Stimulated activated naive CD8-positive, alpha-beta T cell treated with anti-CD3 and anti-CD28 coated beads, Interleukin-15, Interleukin-2, amounts not matched to agents 100 ng/mL and 50 ng/mL, for 24 hours (primary cell): ENCODE results near the gene FRAT1.
A peak's percentile ranks its signal among the peaks of the same experiment; 100 is the strongest.

Experiments used
- H3K27ac Mint-ChIP-seq: one replicate; pipeline ENCODE4 v1.8.0; 2021; ENCODE audit warnings: mild to moderate bottlenecking, mixed read lengths
- H3K27me3 Mint-ChIP-seq: one replicate; pipeline ENCODE4 v1.8.0; 2021; ENCODE audit warnings: mixed read lengths
- H3K36me3 Mint-ChIP-seq: one replicate; pipeline ENCODE4 v1.8.0; 2021; ENCODE audit warnings: low read depth, mixed read lengths
- H3K4me1 Mint-ChIP-seq: one replicate; pipeline ENCODE4 v1.8.0; 2021; ENCODE audit warnings: low read depth, mixed read lengths
- H3K4me3 Mint-ChIP-seq: one replicate; pipeline ENCODE4 v1.8.0; 2021; ENCODE audit warnings: mild to moderate bottlenecking, mixed read lengths
- H3K9me3 Mint-ChIP-seq: one replicate; pipeline ENCODE4 v1.8.0; 2021; ENCODE audit warnings: mixed read lengths

The FRAT1 gene

DNA sequence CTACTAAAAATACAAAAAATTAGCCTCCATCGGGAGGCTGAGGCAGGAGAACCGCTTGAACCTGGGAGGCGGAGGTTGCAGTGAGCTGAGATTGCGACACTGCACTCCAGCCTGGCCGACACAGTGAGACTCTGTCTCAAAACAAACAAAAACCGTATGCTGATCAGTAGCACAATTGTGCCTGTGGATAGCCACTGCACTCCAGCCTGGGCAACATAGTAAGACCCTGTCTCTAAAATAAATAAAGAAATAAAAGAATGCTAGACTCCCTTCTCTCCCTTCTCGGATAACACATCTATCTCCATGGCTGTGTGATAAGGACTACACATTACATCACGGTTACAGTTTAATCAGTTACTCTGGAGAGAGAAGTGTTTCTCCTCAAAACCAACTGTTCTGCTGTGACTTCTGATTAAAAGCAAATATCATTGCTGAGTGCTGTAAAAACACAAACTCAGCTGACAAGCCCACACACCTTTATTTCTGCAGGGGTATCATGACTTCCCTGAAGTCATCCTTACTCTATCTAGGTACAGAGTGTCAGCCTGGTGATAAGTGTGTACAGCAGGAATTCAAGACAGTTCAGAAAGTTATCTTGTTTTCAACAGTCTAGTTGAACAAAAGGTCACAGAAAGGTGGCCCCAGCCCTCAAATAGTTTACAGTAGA is 21.4 kb upstream of the FRAT1 start:
- no peak overlapping the region for H3K27ac Mint-ChIP-seq
- no peak overlapping the region for H3K4me3 Mint-ChIP-seq
- H3K36me3 Mint-ChIP-seq, result no peaks in the 10 kb centered on the region
- H3K4me1 Mint-ChIP-seq, result peaks cover 6% of the 10 kb centered on the region
- H3K27me3 Mint-ChIP-seq, result no peaks in the 10 kb centered on the region
- H3K9me3 Mint-ChIP-seq, result no peaks in the 10 kb centered on the region

DNA sequence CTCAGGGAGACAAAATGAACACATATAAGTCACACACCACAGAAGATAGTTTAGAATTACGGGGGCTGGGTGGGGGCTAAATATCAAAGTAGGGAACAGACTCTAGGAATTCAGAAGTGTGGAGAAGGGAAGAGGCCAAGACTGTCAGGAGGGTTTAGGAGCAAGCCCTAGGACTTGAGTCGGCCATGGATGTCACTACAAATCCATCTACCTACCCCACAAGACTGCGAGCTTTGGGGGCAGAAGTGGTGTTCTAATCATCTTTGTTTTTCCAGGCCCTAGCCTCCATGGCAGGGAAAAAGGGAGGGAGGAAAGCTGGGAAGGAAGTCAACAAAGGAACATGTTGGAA is 20.9 kb upstream of the FRAT1 start:
- Mint-ChIP-seq H3K4me1 (peaks cover 4% of the 10 kb centered on the region), H3K27ac (no peak overlapping the region), H3K27me3 (no peaks in the 10 kb centered on the region), H3K36me3 (no peaks in the 10 kb centered on the region), H3K4me3 (no peak overlapping the region), H3K9me3 (no peaks in the 10 kb centered on the region)

DNA sequence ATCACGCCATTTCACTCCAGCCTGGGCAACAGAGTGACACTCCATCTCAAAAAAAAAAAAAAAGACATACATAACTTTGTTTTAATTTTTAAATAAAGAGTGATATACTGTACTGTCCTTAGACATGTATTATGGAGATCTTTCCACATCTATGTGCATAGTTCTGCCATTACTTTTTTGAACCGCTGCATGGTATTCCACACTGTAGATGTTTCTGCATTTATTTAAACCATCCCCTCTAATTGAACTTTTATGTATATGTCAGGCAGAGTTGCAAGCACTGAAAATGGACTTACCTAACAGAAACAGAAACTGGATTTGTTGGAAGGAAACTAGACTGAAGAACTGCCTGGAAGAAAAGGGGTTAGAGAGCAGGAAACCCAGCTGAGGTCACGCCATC is 18.1 kb upstream of the FRAT1 start:
- Mint-ChIP-seq H3K4me3 (no peak overlapping the region), H3K27me3 (no peaks in the 10 kb centered on the region), H3K27ac (no peak overlapping the region), H3K4me1 (no peaks in the 10 kb centered on the region), H3K36me3 (no peaks in the 10 kb centered on the region), H3K9me3 (no peaks in the 10 kb centered on the region)

DNA sequence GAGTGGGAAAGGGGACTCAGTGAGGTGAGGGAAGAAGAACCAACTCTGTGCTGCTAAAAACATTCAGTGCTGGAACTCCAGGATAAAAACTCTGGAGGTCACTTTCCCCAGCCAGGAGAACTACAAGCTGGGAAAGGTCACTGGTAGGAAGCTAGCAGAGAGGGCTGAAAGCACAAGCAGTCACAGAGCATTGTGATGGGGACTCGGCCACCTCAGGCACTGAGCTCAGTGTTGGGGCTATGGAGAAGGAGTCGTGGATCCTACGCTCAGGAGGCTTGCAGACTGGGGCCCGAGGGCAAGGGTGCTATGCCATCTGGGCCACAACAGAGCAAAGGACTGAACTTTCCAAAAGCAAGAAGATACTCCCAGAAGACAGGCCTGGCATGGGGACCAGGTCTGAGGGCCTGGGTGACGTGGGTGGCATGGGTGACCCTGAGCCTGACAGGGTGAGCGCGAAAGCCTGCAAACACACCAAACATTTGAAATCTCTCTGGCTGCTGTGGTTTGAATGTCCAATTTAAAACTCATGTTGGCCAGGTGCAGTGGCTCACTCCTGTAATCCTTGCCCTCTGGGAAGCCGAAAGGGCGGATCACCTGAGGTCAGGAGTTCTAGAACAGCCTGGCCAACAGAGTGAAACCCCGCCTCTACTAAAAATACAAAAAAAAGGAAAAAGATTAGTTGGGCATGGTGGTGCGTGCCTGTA is 16.8 kb upstream of the FRAT1 start:
- H3K9me3 Mint-ChIP-seq, result no peaks in the 10 kb centered on the region
- no peak overlapping the region for H3K27ac Mint-ChIP-seq
- no peaks in the 10 kb centered on the region for H3K36me3 Mint-ChIP-seq
- H3K4me1 Mint-ChIP-seq, result no peaks in the 10 kb centered on the region
- no peak overlapping the region for H3K4me3 Mint-ChIP-seq
- H3K27me3 Mint-ChIP-seq, result no peaks in the 10 kb centered on the region

DNA sequence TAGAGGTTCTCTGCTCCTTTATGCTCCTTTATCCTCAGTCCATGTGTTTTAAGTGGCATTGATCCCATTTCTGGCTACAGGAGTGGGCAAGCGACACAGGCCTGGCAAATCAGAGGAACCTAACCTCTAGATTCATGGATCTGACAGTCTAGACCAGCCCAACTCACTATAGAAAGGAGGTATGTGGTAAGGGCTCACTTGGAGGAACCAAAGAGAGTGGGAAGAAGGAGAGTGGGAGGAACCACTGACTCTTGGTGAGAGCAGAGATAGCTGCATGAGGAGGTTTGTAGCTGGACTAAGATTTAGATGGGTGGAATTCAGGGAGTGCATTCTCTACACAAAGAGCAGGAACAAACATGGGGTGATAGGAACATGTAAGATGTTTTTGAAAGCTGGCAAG is 11.6 kb upstream of the FRAT1 start:
- H3K9me3 Mint-ChIP-seq, result no peaks in the 10 kb centered on the region
- no peak overlapping the region for H3K27ac Mint-ChIP-seq
- no peaks in the 10 kb centered on the region for H3K36me3 Mint-ChIP-seq
- no peaks in the 10 kb centered on the region for H3K27me3 Mint-ChIP-seq
- no peak overlapping the region for H3K4me3 Mint-ChIP-seq
- no peaks in the 10 kb centered on the region for H3K4me1 Mint-ChIP-seq

DNA sequence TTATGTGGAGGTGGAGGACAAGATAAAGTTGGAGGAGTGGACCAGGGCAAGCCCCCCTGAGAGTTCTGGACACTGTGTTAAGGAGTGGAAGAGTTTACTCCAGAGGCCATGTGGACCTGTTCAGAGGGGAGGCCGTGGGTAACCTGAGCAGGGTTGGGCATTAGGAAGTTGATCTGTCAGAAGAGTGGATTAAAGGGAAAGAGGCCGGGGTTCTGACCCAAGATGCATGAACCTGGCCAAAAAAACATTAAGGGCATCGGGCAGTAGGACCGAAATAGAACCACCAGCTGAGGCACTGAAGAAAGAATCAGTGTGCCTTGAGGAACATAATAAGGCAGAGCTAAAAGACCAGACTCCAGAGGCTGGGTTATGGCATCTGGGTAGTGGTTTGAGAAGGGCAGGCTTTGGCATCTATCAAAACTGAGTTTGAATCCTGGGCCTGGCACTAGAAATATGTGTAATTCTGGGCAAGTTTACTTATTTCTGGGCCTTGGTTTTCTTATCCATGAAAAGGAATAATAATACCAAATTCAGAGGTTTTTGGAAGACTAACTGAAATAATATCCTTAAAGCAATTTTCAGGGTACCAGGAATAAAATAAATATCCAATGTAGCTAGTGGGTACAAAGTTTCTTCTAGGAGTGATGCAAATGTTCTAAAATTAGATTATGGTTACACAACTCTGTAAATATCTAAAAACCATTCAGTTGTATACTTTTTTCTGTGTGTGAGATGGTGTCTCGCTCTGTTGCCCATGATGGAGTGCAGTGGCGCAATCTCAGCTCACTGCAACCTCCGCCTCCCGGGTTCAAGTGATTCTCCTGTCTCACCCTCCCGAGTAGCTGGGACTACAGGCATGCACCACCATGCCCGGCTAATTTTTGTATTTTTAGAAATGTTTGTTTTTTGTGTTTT is 10.9 kb upstream of the FRAT1 start:
- H3K4me3 Mint-ChIP-seq, result no peak overlapping the region
- no peaks in the 10 kb centered on the region for H3K4me1 Mint-ChIP-seq
- H3K9me3 Mint-ChIP-seq, result no peaks in the 10 kb centered on the region
- H3K27me3 Mint-ChIP-seq, result no peaks in the 10 kb centered on the region
- no peak overlapping the region for H3K27ac Mint-ChIP-seq
- no peaks in the 10 kb centered on the region for H3K36me3 Mint-ChIP-seq

DNA sequence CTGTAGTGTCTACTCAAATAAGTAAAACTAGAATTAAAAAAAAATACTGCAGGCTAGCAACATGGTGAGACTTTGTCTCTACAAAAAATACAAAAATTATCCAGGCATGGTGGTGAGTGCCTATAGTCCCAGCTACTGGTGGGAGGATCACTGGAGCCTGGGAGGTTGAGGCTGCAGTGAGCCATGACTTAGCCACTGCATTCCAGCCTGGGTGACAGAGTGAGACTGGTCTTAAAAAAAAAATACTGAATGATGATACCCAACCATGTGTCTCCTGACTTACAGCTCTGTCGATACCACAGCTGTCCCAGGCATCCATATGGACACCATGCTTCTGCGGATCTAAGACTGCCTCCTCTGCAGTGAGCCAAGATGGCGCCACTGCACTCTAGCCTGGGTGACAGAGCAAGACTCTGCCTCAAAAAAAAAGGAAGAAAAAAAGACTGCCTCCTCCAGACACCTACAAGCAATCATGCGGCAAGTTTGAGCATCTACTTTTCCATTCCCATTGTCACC is 7.9 kb upstream of the FRAT1 start:
- Mint-ChIP-seq H3K4me1 (no peaks in the 10 kb centered on the region), H3K36me3 (no peaks in the 10 kb centered on the region), H3K4me3 (no peak overlapping the region), H3K9me3 (no peaks in the 10 kb centered on the region), H3K27ac (no peak overlapping the region), H3K27me3 (no peaks in the 10 kb centered on the region)

DNA sequence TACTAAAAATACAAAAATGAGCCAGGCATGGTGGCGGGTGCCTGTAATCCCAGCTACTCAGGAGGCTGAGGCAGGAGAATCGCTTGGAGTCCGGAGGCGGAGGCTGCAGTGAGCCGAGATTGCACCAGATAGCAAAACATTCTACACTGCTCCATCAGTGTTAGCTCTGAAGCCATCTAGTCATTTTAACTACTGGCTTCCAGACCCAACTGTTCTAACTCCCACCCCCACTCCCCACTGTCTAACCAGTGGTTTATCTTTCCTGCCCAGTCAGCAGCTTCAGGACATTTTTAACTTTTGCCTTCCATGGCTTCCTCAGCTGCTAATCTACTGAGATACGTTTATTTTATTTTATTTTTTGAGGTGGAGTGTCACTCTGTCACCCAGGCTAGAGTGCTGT is 6.2 kb upstream of the FRAT1 start:
- no peak overlapping the region for H3K4me3 Mint-ChIP-seq

DNA sequence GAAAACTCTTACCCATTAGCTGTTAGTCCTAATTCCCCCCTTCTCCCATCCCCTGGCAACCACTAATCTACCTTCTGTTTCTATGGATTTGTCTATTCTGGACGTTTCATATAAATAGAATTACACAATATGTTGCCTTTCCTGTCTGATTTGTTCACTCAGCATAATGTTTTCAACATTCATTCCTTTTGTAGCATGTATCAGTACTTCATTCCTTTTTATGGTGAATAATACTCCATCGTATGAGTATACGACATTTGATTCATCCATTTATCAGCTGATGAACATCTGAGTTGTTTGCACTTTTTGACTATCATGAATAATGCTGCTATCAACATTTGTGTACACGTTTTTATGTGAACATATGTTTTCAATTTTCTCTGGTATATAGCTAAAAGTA is 4.4 kb upstream of the FRAT1 start:
- H3K36me3 Mint-ChIP-seq, result no peaks in the 10 kb centered on the region
- no peak overlapping the region for H3K27ac Mint-ChIP-seq
- no peaks in the 10 kb centered on the region for H3K27me3 Mint-ChIP-seq
- peaks cover 6% of the 10 kb centered on the region for H3K4me1 Mint-ChIP-seq
- no peaks in the 10 kb centered on the region for H3K9me3 Mint-ChIP-seq
- no peak overlapping the region for H3K4me3 Mint-ChIP-seq

More for the DNA sequence above, 6.2 kb upstream of the FRAT1 start:
- no peaks in the 10 kb centered on the region for H3K4me1 Mint-ChIP-seq
- no peaks in the 10 kb centered on the region for H3K36me3 Mint-ChIP-seq
- H3K27me3 Mint-ChIP-seq, result no peaks in the 10 kb centered on the region
- no peaks in the 10 kb centered on the region for H3K9me3 Mint-ChIP-seq
- no peak overlapping the region for H3K27ac Mint-ChIP-seq

DNA sequence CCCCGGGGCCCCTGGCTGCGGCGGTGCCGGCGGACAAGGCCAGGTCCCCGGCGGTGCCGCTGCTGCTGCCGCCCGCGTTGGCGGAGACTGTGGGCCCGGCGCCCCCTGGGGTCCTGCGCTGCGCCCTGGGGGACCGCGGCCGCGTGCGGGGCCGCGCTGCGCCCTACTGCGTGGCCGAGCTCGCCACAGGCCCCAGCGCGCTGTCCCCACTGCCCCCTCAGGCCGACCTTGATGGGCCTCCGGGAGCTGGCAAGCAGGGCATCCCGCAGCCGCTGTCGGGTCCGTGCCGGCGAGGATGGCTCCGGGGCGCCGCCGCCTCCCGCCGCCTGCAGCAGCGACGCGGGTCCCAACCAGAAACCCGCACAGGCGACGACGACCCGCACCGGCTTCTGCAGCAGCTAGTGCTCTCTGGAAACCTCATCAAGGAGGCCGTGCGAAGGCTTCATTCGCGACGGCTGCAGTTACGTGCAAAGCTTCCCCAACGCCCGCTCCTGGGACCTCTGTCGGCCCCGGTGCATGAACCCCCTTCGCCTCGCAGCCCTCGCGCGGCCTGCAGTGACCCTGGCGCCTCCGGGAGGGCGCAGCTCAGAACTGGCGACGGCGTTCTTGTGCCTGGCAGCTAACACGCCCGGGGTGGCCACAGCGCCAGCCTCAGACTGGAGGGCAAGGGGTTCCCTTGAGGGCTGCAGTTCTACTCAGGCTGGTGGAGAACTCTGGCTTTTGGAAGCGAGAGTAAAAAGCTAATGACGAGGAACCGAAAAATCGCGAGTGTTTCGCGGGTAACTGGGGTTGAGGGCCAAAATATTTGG is 804 bp downstream of the FRAT1 start:
- H3K4me3 Mint-ChIP-seq, result peak overlapping the region; percentile 84
- no peaks in the 10 kb centered on the region for H3K36me3 Mint-ChIP-seq
- H3K27ac Mint-ChIP-seq, result peak overlapping the region; percentile 88
- H3K4me1 Mint-ChIP-seq, result peaks cover 32% of the 10 kb centered on the region
- H3K27me3 Mint-ChIP-seq, result no peaks in the 10 kb centered on the region
- no peaks in the 10 kb centered on the region for H3K9me3 Mint-ChIP-seq

DNA sequence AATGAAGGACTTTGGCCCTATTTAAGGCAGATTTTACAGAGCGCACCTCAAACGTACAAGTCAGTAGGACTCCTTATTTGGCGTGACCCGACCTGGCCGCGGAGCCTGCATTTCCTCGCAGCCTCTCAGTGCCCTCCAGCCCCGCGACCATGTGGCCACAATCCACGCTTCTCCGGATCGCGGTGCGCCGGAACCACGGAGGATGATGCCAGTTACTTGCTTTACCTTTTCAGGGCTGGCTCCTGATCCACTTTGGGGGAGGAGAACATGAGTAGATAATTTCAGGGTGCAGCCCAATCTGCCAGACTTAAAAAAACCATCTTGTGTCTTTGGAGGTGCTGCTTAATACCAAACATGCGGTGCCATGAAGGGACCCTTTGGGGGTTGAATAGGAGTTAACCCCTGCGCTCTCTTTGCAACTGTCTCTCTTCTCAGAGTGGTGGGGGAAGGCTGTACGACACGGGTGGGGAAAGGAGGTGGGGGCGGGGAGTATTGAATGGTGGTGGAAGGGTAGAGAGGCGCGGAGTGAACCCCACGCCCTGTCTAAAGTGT is 1.5 kb downstream of the FRAT1 start:
- Mint-ChIP-seq H3K9me3 (no peaks in the 10 kb centered on the region), H3K27me3 (no peaks in the 10 kb centered on the region), H3K4me1 (peaks cover 32% of the 10 kb centered on the region), H3K27ac (peak overlapping the region; percentile 88), H3K4me3 (peak overlapping the region; percentile 84), H3K36me3 (no peaks in the 10 kb centered on the region)

DNA sequence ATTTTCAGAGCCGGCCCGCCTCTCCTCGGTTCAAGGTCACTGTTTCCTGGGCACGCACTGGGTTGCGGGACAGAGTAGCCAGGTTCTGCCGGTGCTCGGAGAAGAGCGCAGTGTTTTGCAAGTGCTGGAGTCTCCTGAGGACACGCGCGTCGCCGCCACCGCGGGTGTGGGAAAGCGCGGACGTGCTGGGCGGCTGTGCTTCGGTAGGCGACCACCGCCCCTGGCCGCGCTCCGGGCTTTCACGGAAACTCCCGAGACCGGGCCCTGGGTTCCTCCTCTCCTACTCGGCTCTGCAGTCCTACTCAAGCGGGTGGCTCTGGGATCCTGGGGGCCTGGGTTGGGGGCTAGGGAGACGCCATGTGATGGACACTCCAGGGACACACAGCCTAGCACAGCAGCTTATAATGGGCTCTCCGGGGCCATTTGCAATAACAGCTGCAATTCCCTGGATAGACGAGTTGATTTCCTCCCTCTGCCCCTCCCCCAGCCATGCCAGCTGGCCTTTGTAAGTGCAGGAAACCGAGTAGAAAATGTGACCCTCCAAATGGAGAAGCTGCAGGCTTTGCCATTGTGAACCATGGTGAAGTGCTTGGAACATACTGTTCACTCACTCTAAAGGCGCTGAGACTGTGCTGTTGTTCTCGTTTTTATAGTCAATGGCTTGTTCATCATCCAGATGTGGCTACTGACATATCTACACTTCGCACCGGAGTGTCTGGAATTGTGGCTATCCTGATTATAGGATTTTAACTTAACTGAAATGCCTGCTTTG is 2.1 kb downstream of the FRAT1 start:
- Mint-ChIP-seq H3K9me3 (no peaks in the 10 kb centered on the region), H3K27ac (peak overlapping the region; percentile 88), H3K4me3 (peak overlapping the region; percentile 84), H3K4me1 (peaks cover 32% of the 10 kb centered on the region), H3K36me3 (no peaks in the 10 kb centered on the region), H3K27me3 (no peaks in the 10 kb centered on the region)

DNA sequence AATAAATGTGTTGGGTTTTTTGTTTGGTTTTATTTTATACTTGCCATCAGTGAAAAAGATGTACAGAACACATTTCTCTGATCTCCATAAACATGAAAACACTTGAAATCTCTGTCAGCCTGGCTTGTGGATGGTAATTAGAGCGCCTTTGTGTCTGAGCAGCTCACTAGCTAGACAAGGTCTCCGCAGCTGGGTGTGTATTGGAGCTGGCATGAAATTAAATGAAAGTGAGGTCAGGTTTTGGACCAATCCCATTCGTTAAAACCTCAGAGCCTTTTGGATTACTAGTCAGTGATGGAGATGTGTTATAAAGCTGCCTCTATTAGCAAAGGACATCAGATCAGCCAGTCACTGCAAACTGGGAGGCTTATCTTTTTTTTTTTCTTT is 2.7 kb downstream of the FRAT1 start:
- H3K9me3 Mint-ChIP-seq, result no peaks in the 10 kb centered on the region
- H3K4me3 Mint-ChIP-seq, result peak overlapping the region; percentile 84
- no peaks in the 10 kb centered on the region for H3K27me3 Mint-ChIP-seq
- no peaks in the 10 kb centered on the region for H3K36me3 Mint-ChIP-seq
- H3K27ac Mint-ChIP-seq, result no peak overlapping the region
- H3K4me1 Mint-ChIP-seq, result peaks cover 35% of the 10 kb centered on the region

DNA sequence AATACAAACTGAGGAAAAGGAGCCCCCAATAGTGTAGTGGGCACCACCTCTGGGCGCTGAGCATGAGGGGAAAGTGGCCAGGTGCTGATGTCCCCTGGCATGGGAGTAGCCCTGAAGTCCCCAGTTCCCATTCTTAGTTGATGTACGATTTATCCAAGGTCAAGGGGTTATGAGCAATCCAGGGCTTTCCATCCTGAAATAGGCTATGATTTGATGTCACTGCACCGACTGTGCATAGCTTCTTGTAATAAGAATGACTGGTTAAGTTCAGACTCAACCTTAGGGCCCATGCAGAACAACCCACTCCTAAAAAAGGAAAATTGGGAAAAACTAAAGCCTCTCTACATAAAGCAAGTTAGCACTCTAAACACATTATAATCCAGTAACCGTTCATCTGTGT is 4.4 kb downstream of the FRAT1 start:
- no peaks in the 10 kb centered on the region for H3K27me3 Mint-ChIP-seq
- H3K4me3 Mint-ChIP-seq, result no peak overlapping the region
- no peak overlapping the region for H3K27ac Mint-ChIP-seq
- no peaks in the 10 kb centered on the region for H3K9me3 Mint-ChIP-seq
- H3K4me1 Mint-ChIP-seq, result peaks cover 50% of the 10 kb centered on the region
- H3K36me3 Mint-ChIP-seq, result no peaks in the 10 kb centered on the region
